Stimulated activated CD8-positive, alpha-beta memory T cell treated with anti-CD3 and anti-CD28 coated beads, Interleukin-7, amount 100 ng/mL, for 4 hours (primary cell): ENCODE measurements around the gene PRKD3.
A peak's percentile ranks its signal among the peaks of the same experiment; 100 is the strongest.

Experiments
- DNase-seq, 2 donors: peaks; one replicate each; pipeline ENCODE4 v3.0.0-alpha.2; 2020; ENCODE audit warnings: low read depth in 2 of 2

Gene PRKD3

DNA sequence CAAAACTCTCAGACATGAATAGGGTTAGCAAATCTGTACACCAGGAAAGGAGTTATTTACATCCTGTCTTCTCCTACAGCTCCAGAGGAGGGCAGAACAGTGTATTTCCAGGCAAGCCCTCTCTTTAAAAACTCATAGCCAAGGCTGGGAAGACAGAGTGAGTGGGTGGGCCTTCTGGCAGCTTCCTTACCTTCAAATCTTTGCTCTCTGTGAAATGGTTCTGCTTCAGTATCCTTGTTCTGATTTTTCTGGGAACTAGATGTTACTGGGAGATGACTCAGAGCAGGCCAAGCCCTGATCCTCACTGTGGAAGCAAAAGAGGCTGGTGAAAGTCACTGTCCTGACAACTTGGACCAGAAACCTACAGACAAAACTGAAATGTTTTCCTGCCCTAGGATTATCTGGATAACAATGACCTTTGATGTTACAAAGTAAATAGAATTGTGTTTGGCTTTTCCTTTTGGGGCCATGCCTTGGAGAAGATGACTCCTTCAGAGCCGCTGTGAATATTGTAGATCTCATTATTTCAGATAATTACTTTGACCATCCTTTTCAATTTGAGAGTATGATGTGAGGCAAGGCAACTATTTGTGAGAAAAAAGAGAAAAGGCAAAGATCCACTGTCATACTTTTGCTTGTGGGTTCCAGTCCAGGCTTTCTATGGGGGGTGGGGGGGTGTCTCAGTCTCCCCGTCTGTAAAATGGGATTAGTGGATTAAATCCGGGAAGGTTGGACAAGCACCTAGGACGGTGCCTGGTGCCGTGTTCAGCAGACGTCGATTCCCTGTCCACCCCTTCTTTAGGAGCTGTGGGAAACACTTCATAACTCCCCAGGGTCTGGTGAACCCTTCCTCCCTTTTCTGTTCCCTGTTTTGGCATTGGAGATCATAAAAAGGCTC lies 19.2 kb upstream of the PRKD3 start:
- DNase-seq: no peak

DNA sequence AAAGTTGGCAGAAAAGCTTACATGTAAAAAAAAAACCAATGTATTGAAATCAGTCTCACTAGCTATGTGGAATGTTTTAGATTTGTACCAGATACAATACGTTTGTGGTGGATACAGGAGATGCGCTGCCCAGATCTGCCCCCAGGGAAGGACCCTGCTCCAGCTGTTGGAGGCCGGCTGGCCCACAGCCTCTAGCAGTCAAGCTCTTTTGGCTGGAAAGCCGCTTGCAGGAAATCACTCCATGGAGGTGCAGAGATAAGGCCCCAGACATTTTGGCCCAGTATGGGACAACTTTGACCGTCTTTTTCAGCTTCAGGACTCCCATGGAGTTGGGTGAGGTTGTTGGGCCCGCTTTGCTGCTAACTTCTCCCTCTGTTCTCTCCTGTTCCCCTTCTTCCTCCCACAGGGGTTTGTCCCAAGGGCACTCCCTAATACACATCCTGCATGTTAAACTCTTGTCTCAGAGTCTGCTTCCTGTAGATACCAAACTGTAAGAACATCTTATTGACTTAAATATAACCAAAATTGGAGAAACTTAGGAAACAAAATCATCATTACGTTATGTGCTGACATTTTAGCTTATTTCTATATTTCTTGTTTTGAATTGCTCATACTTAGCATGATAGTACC lies 18.1 kb upstream of the PRKD3 start:
- no peak for DNase-seq

DNA sequence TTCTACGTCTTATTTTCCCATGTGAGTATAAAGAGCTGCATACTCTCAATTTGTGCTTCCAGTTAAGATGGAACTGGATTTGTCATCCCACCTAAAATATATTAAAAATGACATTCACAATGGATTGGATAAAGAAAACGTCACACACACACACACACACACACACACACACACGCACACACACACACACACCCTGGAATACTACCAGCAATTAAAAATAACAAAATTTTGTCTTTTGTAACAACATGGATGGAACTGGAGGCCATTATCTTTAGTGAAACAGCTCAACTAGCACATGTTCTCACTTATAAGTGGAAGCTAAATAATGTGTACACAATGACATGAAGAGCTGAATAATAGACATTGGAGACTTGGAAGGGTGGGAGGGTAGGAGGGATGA lies 16.0 kb upstream of the PRKD3 start:
- DNase-seq: no peak

DNA sequence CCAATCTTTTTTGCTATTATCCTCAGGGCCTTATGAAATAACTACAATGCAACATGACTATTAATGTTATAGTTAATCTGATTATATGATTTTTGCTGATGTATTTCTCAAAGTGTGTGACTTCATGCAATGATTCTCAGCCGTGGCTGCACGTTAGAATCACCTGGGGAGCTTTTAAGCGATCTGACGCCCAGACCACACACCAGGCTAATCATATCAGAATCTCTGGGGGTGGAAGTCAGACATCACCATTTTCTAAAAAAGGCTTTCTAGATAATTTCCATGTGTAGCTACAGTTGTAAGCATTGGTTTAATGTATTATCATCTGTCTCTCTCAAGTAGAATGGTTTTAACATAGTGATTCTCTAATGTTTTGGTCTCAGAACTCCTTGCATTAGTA lies 14.3 kb upstream of the PRKD3 start:
- no peak for DNase-seq

DNA sequence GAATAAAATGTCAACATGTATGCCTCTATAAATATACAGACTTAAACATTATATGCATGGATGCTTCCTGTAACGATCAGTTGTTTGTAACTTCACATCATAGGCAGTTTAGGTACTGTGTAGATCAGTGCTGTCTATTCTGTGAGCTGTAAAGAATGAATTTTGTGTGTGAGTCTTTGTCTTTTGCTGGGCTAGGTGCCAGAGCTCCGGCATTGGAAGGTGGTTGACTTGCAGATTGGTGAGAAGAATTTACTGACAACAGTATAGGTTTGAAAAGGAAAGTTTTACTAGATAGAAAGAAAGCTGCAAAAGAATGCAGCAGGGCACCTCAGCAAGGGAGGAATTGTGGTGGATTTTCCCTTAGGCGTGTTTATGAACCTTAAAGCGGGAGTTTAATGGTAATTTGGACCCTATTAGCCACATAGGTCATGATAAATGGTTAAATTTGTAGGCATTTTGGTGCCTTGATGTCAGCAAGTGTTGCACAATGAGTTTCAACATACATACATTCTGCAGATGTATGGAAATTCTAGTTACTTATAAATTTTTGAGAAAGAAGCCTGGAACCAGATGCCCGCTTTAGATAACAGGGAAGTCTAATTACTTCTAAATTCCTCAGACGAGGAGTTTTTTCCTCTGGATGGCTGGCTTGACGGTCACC lies 13.1 kb upstream of the PRKD3 start:
- no peak for DNase-seq

DNA sequence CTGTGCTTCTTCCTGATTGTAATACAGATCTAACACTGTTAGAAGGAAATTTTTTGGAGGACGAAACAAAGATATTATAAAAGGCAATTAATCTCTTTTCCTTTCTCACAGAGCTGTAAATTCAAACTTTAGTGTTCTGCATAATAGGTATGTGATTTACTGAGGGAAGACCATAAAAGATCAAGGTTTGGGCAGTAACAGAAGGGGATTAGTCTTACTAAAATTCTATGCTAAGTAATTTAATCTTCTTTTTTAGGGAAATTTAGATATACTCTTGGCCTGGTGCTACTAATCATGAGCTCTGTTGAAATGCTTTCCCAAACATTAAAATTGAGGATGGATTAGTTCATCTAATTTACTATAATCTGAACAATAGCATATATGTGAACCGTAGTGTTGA lies 11.0 kb upstream of the PRKD3 start:
- no peak for DNase-seq

DNA sequence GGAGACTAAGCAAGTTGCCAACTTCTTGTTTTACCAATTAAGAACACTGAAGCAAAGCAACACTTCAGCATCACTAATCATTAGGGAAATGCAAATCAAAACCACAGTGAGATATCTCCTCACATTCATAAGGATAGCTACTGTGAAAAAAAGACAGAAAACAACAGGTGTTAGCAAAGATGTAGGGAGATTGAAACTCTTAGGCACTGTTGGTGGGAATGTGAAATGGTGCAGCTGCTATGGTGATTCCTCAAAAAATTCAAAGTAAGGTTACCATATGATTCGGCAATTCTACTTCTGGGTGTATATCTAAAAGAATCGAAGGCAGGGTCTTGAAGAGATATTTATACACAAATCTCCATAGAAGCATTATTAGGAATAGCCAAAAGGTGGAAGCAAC lies 8.6 kb upstream of the PRKD3 start:
- no peak for DNase-seq

DNA sequence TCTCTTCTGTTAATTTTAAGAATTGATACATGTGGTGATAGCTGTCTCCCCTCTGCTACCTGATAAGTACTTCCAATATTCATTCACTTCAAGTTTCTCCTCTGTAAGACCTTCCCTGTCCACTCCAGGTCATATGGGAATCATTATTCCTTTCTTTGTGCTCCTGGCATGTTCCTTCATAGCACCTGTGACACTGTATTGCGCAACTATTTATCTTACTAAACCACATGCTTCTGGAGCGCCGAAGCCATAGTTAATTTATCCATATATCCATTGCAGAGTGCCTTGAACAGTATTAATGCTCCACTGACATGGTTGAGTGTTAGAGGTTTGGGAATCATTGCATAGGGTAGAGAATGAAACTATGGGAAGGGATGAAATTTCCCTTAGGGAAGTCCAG lies 7.9 kb upstream of the PRKD3 start:
- no peak for DNase-seq

DNA sequence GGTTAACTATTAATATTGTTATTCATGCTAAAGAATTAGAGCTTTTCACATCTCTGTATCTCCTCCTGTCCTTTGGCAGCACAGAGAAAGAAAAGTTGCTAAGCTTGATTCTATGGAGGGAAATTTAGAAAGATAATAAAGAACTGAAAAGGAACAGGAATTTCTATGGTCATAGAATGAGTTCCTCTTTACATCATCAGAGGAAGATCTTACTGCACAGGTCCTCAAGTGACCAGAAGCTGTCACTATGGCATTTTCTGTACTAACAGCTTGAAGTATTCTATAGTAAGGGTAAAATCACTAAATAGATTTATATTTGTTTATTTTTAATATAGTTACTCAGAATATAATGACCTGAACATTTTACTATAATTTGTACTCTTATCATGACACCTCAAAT lies 6.0 kb upstream of the PRKD3 start:
- DNase-seq: no peak

DNA sequence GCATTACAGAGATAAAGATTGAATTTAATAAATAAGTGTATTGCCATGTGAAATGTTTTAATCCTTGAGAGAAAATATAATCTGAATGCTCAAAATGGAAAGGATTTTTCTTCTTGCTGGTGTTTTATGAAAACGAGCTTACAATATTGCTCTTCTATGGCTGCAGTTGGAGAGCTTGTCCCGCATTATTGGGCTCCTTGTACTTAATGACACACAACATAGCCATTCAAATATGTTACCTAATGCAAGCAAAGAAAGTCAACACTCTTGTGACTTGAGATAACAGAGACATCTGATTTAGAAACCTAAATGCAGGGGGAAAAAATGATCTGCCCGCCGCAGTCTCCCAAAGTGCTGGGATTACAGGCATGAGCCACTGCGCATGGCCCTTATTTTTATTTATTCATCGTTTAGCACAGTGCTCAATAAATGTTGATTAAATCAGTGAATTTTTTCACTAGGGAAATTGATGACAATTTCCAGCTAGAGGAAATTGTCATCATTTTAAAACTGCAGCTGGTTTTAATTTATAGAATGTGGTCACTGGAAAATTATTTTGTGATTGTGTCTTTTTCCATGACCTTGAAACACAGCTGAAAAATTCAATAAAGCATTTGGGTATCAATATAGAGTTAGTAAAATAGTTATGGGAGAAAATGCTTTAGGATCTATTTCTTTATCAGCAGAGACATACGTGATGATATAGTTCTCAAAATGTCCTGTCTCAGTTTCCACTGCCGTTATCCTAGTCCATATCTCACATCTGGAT lies 2.4 kb upstream of the PRKD3 start:
- no peak for DNase-seq

DNA sequence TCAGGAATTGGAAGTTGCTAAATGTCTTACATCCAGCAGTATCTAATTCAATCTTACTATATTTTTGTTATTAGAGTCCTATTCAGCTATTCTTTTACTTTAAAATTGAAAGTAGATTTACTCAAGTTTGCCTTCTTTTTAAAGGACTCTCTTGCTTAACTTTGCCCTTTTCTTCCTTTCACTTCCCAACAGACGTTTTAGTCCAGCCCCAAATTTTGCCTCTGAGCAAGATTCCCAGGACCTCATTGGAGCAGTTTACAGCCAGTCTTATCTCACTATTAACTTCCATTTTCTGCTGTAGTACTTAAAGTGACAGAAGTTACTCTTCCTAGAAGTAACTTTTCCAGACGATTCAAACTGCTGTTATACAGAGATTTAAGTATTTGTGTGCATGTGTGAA lies 1.7 kb upstream of the PRKD3 start:
- no peak for DNase-seq

DNA sequence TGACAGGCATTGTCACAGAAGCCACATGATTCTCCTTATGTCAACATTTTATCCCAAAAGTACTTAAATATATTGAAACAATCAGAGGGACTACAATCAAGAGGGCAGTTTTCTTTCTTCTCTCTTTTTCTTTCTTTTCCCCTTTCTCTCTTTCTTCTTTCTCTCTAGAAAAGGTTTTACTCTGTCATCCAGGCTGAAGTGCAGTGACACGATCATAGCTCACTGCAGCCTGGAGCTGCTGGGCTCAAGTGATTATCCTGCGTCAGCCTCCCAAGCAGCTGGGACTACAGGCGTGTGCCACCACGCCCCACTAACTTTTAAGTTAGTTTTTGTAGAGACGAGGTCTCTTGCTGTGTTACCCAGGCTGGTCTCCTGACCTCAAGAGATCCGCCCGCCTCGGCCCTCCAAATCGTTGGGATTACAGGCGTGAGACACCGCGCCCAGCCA lies 1.0 kb upstream of the PRKD3 start:
- no peak for DNase-seq

DNA sequence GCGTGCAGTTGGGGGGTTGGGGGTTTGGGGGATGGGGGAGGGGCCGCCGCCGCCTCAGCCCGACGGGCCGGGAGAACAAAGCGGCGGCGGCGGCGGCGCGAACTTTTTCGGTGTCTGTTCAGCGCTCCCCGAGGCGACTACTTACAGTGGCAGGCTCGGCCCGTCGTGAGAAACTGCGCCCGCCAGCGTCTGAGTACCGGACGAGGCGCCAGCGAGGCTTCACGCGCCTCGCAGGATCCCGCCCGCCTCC lies 172 bp downstream of the PRKD3 start:
- peak; percentile 38 to 71 for DNase-seq

DNA sequence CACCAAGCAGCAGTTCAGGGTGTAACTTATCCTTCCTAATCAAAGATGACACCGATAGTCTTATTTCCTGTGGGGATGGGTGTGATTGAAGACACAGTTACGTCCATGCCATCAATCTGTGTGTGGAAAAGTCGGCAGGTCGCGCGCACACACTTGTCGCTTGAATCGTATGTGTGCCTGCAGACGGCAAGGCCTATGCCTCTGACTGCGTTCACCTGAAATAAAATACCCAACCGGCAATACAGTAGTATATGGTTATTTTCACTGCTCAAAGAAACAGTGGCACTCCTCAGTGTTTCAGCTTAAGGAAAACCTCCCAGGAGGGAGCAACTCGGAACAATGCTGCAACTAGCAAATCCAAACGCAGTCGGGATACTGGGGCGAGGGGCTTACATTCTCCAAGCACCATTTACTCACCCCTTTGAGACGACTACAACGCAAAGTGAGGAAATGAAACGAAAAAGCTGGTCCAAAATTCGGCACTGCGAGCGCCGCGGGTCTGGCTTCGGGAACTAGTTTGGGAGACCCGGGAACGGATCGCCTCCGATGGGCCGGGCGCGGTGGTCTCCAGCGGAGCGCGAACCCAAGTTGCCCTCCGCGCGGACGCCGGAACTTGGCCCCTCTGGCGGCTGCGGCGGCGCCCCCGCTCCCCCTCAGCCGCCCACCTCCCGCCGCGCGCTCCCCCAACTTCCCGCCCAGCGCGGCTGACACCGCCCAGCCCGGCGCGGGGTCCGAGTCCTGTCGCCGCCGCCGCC lies 675 bp downstream of the PRKD3 start:
- peak in 1 of 2 donors; percentile 18 for DNase-seq

DNA sequence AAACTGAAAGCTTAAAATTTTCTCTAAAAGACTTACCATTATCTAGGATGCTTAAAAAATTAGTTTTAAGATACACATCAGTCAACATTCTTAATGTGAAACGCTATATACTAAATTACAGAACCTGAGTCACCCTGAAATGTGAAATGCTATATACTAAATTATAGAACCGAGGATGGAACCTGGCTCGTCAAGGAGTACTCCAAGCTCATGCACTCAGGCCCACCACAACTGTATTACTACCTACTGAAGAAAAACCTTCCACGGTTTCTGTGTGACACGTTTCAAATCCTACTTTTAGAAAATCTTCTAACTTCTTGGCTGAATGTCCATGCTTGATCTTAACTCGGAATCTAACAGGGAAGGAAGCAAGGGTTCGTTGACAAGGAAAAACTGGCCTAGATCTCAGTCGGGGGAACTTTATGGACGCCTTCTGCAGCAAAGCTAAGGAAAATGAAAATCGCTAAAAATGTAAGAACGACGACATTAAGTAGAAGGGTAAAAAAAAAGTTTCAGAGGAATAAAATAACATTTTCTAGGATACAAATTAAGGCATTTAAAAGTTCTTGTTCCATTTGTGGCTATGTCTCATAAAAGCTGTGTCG lies 1.4 kb downstream of the PRKD3 start:
- no peak for DNase-seq

DNA sequence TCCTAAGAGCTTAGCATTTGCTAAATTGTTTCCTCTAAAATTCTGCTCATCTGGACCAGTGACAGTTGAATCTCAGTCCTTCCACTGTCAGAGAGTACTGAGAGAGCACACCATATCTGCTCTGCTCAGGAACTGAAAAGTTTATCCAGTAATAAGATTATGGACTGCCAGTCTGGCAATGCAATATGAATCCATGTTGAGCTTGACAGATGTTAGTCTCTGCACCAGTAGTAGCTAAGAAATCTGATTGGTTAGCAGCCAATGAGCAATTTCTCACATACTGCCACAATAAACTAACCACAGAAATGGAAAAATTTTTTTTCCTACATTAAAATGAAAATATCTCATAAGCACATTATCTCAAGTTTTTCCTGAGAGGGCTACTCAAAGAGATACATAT lies 2.3 kb downstream of the PRKD3 start:
- DNase-seq: no peak

DNA sequence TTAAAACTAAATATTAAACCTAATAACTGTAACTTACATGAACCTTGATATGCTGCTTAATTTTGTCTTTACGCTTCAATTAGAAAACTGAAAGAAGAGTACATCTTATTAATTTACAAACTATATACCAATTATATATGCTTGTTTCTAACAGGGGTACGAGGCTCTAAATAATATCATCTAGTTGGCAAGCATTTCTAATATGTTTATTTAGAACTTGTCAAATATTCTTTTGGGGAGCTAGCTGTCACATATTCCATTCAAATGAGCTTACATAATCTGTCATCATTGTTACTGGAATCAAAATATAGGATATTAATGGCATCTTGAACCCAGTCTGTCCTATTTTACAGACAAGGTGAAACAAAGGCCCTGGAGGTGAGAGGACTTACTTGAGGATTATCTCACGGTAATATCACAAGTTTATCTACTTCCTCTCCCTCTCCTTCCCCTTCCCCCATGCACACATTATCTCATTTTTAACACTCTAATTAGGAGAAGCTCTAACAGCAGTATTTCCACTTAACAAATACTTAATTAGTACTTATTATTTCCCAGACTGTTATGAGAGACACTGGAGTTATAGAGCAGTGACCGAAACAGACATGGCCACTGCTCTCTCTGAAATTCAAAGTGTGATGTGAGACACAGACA lies 3.5 kb downstream of the PRKD3 start:
- no peak for DNase-seq

DNA sequence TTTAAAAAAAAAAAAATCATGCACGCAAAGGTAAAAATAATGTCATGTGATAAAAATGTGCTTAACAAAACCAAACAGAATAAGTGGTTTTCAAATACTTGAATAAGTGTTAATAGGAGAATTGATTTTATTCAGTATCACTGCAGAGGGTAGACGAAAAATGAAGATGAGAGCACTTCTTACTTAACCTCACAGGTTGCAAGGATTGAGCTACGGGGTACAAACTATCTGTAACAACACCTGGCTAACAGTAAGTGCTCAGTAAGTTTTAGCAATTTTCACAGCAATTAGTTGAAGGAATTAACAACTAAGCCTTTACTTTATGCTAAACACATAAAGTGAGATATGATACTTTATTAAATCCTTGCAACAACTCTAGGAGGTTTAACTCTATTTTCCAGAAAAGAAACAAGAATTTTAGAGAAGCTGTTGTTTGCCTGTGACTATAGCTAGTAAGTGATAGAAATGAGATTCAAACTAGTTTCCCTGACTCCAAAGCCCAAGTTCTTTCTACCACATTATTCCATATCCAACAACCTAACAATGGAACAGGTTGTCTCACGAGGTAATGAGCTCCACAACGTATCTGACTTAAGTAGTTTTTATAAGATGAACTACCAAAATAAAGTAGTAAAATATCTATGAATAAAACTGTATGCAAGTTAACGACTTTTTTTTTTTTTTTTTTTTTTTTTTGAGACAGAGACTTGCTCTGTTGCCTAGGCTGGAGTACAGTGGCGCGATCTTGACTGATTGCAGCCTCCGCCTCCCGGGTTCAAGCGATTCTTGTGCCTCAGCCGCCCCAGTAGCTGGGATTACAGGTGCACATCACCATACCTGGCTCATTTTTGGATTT lies 4.7 kb downstream of the PRKD3 start:
- DNase-seq: no peak

DNA sequence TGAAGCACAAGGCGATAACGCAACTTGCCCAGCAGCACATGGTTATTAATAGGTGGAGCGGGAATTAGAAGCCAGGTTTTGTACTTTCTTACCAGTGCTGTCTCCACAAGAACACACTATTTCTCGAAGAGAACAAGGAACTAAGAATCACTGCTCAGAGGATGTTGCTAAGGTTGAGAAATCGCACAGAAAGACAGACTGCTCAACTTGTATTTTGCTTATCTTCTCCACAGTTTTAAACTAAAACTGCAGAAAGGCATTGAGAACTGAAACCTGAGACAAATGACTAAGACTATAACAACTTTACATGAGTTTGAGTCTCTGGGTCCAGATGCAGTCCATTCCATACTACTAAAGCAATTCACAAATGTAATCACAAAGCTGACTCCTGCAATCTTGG lies 6.2 kb downstream of the PRKD3 start:
- DNase-seq: no peak

DNA sequence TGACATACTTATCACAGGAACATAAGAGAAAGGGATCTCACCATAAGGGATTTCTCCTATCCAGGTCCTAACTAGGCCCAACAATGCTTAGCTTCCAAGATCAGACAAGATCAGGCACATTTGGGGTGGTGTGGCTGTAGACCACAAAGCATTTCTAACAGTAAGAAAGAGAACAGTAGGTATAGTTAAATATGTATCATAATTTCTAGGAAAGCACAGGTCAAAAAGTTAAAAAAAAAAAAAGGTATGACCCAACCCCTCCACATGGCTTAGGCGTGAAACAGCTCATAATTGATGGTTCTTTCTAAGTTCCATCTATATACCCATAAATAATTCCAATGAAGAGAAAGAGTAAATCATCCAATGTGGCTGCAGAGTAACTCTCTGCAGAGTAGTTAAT lies 6.9 kb downstream of the PRKD3 start:
- no peak for DNase-seq
